Measurements from ENCODE around the gene OR5B17.
"Not testable (repeated sequence)": the region's sequence is repeated elsewhere in the genome, so short reads cannot be mapped to it uniquely, and the experiment has no call there.

DNA sequence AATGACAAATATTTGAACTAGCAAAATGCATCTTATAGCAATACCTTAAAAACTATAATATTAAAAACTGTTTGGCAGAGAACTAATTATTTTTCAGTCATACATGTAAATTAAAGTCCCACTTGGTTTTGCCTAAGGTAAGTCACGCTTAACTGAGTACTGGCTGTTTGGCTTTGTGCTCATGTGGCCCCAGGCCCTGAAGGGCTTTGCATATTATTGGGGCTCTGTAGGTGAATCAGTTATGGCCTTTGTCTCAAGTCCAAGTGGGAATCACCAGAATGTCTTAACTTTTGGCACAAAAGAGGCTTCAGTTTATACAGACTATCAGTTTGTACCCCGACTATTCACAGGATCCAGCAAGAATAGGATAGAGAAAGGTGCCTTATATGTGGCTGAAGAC lies 40.8 kb upstream of the OR5B17 start:
- TF ChIP-seq, protein P1, sequence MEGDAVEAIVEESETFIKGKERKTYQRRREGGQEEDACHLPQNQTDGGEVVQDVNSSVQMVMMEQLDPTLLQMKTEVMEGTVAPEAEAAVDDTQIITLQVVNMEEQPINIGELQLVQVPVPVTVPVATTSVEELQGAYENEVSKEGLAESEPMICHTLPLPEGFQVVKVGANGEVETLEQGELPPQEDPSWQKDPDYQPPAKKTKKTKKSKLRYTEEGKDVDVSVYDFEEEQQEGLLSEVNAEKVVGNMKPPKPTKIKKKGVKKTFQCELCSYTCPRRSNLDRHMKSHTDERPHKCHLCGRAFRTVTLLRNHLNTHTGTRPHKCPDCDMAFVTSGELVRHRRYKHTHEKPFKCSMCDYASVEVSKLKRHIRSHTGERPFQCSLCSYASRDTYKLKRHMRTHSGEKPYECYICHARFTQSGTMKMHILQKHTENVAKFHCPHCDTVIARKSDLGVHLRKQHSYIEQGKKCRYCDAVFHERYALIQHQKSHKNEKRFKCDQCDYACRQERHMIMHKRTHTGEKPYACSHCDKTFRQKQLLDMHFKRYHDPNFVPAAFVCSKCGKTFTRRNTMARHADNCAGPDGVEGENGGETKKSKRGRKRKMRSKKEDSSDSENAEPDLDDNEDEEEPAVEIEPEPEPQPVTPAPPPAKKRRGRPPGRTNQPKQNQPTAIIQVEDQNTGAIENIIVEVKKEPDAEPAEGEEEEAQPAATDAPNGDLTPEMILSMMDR (IDR thresholded peaks at IDR 0.05), result not testable (repeated sequence)
- not testable (repeated sequence) for TF ChIP-seq POLR2A (IDR thresholded peaks at IDR 0.05)
